ENCODE data around the gene MESP1.

DNA sequence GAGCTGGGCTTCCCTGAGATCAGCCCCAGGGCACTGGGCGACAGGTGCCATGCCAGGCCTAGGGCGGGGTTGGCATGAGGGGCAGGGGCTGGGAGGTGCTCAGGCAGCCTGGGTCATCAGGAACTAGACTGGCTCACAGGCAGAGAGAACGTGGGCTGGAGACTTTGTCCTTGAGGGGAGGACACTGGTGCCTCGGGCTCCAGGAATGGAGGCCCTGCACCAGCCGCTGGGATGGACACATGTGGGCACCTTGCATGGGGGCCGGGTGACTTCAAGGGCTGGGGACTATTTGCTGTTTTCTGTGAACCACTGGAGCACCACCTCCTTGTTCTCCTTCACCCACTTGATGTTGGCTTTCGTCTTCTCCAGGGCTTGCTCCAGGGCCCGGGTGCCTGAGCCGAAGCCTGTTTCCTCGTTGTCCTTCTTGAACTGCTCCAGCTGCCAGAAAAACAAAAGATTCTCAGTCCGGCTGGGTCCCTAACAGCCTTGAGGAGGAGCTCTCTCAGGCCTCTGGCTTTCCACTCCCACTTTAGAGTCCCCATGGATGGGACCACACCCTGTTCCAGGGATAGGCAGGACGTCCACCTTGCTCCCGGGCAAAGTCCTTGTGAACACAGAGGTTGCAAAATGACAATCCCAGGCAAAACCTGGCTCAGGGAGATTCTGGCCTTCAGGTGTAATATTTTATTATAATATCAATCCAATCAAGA, 34.2 kb upstream of the MESP1 start:
- TF ChIP-seq CTCF (conservative IDR thresholded peaks at IDR 0.05; ENCODE audit: low read depth, low read length) (no peak), EZH2phosphoT487 (IDR thresholded peaks at IDR 0.05; ENCODE audit: borderline replicate concordance, low read length) (no peak), EZH2 (IDR thresholded peaks at IDR 0.05; ENCODE audit: low read length, unreplicated experiment) (no peak)

Measured in PC-3 (cell line).